ENCODE data around the gene ZBTB7C.

The ZBTB7C gene

DNA sequence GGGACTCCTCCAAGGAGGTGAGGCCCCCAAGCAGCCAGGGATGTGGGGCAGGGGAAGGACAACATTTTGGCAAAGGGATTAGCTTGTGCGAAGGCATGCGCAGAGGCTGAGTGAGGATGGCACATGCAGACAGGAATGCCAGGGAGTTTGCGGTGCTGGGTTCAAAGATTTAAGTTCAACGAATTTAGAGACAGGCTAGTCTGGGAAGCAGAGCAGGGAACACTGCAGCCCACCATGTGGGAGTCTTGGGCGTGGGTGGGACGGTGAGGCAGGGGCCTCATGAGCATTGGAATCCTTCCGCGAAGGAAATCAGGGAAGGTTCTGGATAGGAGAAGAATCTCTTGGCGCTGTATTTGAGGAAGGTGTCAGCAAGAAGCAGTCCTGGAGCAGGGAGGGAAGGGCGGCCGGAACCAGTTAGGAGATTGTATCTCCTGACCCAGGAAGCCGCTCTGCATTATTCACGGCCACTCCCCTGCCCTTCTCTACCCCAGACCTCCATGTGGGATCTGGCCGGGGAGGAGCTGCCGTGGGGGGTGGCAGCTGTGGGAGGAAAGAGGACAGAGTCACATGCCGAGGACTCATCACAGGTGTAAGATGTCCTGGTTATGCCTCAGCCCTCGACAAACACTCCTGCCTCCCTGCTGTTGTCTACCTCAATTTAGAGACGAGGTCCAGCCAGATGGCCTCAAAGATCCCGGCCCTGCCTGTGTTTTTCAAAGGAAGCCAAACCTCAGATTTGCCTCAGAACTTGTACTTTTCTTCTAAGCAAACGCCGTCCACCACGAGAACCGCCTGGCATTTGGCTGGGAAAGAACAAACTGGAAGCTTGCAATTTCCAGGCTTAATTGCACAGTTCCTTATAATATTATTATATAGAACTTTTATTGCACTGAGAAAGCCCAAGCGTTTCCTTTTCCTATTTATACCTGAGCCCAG is 355.0 kb downstream of the ZBTB7C start:
- DNase-seq: no peak

DNA sequence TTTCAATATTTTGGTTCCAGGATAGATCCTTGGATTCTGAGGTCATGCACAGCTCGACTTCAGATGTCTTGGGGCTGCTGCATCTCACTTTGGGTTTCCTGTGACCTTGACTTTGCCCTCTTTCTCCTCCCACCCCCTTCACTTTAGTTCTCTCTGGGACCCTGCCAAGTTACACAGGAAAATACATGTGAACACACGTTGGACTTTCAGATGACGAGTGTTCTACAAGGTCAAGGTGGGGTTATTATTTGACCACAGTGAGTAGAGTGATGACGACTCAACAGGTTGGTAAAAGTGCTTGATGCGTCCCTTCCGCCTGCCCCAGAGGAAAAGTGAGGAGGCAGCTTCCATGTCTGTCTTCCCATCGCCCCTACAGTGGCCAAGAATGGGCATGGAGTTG is 356.3 kb downstream of the ZBTB7C start:
- no peak for DNase-seq

DNA sequence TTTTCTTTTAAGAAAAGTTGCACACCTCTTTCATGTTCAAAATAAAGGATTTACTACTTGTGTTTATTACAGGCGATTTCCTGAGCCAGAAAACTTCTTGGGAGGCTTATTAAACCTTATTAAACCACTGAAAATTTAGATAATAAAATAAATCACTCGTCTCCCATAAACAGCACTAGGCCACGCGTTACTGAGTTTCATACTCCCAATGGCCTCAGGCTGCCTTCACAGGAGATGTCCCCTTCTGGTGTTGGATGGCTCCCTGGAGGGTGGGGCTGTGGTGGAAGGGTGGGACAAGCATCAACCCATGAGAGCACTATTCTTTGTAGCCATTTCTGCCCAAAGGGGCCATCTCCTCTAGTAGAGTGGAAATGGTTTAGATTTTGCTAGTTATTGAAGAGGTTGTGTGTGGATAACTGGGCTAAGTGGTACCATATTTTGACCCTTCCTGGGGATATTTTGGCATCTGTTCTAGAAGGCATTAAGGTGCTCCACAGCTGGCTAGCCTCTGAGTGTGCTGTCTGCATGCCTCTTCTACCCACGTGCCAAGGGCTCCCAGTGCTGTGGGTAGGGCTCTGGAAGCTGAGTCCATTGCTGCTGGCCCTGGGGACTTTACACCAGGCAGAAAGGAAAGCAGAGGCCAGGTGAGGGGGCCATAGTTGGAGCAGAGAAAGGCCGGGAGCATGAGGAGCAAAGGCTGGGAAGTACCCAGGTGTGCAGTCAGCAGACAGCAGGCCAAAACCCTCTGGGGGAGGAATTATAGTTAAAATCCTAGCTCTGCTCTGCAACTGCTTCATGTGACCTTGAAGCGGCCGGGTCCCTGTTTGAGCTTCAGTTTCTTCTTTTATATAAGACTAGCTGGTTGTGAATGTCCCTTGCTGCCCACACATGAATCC is 357.0 kb downstream of the ZBTB7C start:
- peak in 2 of 4 experiments; percentile 14 to 17 for DNase-seq

DNA sequence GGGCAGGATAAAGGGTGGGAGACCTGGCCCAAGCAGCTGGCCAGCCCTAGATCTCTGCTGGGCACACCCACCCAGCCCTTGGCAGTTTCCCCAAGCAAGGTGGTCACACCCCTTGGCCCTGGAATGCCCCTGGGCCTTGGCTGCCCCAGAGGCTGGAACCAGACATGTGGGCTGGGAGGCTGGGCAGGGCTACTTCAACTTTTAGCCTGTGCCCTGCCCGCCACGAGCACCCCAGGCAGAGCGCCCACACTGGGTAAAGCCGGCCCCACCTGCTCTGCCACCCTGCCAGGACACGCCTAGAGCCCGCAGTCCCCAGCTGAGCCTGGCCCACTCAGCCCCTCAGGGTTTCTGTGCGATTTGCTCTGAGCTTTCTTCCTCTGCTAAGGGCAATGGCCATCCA is 359.0 kb downstream of the ZBTB7C start:
- DNase-seq: no peak

DNA sequence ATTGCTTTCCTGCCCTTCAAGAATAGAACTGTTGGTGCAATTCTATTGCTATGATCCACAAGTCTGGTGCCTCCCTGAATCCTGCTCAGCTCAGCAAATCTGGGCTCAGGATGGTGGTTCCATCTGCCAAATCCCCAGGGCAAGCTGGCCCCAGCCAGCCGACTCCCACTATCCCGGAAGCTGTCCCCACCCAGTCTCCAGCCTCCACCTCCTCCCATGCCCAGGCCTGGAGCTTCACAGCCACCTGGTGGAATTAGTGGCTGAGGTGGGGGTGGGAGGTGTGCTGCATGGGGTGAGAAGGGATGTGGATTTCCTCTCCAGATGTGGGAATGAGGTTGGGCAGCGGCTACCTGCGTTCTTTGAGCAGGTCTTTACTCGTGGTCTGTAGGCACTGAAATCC is 359.4 kb downstream of the ZBTB7C start:
- DNase-seq: no peak

DNA sequence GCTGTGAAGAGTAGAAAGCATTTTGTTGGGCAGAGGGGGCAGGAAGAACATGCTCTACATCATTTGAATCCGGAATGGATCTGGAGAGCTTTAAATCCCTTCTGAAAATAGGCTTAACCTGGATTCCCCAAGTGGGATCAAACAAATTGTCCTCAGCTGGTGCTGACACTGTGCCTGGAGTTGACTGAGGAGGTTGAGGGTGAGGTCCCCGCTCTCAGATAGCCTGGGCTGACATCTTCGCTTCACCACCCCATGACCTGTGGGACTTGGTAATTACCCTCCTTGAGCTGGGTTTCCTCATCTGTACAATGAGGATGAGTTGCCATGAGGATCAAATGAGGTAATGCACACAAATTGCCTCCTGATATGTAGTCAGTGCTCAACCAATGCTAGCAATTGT is 360.9 kb downstream of the ZBTB7C start:
- peak in 1 of 4 experiments; percentile 16 for DNase-seq

DNA sequence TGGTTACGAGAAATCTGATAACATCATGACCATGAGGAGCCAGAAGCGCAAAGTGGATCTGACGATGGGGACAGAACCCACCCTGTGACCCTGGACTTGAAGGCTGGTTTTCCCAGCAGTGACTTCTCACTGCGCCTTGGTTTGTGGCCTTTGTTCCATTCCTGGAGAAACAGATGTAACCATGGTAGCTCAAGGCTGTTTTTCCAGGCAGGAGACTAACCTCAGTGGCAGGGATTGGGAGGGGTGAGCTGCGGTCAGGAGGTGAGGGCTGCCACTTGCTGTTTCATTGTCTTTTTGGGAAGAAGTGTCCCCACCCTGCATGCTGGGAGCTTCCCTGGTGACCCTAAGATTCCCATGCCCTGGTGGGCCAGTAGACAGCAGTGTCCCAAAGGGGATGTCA is 362.3 kb downstream of the ZBTB7C start:
- DNase-seq: no peak

DNA sequence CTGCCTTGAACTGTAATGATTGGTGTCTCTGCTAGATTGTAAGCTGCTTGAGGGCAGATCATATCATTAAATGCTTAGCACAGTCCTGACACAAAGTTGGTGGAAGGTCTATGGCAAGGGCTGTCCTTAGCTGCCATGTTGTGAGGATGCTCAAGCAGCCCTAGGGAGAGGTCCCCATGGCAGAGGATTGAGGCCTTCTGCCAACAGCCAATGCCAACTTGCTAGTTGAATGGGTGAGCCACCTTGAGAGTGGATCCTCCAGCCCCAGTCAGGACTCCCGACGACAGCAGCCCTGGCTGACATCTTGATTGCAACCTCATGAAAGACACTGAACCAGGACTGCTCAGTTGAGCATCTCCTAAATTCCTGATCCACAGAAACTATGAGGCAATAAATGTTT is 363.4 kb downstream of the ZBTB7C start:
- DNase-seq: no peak

DNA sequence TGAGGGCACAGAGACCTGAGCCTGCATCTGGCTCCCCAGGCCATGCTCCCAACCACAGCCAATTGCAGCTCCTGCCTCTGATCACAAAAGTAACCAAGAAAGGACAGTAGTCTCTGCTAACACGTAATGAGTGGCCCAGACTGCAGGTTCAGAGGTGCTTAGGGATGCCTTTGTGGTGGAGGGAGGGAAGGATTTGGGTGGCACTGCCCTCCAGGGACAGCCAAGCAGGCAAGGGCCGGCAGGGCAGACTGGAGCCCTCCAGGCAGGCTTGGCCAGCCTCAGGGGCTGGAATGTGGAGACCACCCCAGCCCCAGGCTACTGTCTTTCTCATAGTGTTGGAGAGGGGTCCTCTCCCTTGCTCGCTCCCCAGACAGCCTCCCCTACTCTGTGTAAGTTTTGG is 364.2 kb downstream of the ZBTB7C start:
- no peak for DNase-seq

DNA sequence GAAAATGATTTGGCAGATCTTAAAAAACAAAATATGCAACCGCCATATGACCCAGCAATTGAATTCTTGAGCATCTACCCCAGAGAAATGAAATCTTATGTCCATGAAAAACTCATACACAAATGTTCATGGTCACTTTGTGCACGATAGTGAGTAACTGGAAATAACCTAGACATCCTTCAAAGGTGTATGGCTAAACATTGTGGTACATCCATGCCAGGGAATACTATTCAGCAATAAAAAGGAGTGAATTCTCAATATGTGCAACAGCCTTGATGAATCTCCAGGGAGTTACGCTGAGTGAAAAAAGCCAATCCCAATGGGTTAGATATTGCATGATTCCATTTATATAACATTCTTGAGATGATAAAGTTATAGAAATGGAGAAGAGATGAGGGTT is 366.0 kb downstream of the ZBTB7C start:
- DNase-seq: no peak

DNA sequence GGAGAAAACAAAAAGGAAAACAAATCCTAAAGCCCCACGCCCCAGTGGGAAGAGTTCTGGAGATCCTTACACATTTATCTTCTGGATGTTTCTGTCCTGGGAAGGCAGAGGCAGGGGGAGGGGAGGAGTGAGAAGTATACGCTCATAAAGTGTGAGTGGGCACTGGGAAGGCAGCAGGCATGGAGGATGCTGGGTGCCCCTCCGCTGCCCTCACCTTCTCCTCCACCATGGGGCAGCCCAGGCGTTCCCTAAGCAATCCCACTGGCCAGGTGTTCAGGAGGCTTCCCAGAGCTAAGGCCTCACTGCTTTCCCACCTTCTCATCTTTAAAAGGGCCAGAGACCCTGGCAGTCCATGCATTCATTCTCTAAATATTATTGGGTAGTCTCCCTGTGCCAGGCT is 366.8 kb downstream of the ZBTB7C start:
- DNase-seq: no peak

DNA sequence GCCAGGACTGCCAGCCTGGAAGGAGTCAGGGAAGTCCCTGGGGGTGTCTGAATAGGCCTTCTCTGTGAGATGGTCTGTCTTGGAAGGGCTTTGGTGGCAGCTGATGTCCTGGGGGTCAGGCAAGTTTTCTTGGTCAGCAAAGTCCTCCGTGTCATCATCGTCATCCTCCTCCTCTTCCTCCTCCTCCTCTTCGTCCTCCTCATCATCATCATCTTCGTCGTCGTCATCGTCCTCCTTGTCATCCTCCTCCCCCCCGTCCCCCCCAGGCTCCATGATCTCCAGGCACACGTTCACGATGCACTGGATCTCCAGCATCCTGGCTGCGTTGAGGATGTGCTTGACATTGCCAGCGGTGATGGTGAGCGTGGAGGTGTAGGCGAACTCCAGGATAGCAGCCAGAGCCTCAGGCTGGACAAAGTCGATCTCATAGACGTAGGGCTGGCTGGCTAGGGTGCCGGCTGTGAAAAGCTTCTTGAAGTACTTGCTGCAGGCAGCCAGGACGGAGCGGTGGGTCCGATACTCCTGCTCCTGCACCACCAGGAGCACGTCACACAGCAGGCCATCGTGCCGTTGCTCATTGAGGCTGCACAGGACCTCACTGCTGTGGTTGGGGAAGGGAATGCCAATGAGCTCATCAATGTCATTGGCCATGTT is 368.6 kb downstream of the ZBTB7C start:
- no peak for DNase-seq

DNA sequence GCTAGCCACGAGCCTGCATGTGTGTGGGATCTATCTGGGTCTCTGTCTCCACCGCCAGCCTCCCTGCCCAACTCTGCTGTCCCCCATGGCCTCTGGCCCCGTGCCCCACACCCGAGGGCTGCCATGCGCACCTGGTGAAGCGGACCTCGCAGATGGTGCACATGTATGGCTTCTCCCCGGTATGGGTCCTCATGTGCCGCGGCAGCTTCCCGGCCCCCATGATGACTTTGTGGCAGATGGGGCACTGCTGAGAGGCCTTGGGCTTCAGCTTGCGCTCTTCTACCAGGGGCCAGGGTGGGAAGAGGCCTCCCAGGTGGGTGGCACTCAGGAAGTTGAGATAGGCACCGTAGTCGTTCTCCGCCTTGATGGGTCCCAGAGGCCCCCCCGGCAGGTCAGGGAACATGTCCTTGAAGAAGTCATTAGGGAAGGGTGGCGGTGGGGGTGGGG is 369.4 kb downstream of the ZBTB7C start:
- DNase-seq: no peak

DNA sequence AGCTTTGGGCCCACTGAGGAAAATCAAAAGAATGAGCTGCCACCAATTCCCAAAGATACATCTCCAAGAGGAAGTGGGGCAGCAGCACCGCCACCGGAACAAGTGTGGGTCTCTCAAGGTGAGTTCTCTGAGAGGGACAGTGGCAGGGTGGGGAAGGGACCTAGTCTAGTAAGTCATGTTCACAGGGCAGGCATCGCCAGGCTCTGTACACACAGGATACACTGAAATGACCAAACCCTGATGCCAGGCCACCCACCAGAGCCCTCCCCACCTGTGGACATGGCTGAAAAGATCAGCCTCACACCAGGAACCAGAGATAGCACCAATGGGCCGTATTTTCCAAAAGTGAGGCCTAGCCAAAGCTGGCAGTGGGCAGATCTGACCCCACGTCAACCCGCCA is 370.5 kb downstream of the ZBTB7C start:
- DNase-seq: no peak

DNA sequence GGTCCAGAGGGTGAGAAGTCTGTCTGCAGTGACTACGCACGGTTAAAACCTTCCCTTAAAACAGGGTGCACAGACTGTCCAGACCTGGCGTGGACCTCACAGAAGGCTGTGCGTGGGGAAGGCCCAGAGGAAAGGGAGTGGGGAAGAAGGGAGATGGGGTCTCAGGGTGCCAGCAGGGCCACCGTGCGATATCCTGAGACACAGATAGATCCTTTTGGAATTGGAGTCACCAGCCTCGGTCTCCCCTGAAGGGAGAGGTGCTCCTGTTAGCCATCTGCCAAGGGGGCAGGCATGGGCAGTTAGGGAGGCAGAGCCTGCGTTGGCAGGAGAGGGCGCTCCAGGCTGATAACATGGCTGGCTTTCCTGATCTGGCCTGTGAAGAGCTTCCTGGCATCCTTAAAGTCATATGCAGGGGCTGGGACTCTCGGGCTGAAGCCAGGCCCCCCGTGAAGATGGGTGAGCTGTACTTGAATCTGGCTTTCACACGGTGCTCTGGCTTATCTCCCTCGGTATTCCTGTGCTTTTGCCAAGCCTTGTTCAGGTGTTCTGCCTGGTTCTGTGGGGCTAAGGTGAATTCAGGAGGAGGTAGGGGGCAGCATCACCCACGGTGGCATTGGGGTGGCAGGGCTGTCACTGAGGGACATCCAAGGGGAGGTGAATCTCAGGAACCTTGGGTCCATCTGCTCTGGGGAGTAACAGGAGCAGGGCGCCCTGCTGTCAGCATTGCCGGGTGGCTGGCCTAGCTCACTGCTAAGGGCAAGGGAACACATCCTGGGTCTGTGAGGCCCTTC is 371.5 kb downstream of the ZBTB7C start:
- no peak for DNase-seq

DNA sequence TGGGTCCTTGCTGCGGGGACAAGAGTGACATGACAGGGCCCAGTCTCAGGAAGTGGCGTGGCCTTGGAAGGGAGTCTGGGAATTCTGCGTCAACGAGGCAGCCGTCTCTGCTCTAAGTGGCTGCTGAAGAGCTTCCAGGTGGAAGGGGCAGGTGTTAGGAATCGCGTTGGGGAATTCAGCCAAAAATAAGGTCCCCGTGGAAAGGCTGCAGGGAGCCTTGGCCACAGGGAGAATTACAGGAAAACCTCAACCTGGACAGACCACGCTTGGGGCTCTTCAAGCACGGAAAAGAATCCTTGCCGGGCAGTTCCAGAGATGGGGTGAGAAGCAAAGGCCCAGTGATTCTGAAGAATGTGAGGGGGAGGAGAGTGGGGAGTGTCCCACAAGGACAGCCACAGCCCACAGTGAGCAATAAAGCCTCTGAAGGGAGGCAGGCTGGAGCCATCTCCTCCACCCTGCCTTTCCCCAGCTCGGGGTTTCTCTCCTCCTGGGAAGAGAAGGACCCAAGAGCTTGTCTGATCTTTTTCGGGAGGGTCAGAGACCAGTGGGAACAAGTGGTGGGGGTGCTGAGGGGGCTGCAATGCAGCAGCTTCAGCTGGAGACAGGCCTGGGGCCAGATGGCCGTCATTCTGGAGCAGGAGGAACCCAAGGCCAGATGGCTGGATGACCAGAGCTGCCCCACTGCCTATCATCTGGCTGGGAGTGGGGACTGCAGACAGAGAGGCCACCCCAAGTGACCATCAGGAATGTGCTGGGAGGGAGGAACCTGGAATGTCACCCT is 372.4 kb downstream of the ZBTB7C start:
- DNase-seq: no peak

DNA sequence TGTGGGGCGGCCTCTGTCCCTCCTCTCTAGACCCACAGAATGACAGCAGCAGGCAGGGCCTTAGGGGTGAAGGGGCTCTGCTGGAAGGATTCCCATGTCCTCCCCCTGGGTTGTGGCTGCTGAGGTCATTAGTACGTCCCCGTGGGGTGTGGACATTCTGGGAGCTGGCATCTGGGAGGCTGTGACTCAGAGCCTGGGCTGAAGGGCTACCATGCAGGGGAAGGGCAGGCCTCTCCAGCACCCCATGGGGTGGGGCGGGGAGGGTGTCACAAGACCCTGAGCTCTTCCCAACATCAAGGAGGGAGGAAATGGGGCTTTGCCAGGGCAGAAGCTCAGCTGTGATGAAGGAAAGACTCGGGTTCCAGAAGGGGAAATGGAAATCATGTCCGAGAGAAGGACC is 373.0 kb downstream of the ZBTB7C start:
- DNase-seq: no peak

DNA sequence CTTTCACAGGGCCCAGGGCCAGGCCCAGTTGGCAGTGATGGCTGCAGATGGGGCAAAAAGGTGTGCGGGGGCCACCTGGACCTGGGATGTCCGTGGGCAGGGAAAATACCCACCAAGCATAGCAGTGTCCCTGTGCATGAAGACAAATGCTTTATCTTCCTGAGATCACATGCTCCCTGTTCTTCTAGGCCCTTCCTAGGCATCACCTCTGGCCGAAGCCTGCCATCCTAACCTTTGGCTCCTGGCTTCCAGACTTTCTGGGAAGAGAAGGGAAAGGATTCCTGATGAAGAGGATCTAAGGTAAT is 373.7 kb downstream of the ZBTB7C start:
- DNase-seq: no peak

DNA sequence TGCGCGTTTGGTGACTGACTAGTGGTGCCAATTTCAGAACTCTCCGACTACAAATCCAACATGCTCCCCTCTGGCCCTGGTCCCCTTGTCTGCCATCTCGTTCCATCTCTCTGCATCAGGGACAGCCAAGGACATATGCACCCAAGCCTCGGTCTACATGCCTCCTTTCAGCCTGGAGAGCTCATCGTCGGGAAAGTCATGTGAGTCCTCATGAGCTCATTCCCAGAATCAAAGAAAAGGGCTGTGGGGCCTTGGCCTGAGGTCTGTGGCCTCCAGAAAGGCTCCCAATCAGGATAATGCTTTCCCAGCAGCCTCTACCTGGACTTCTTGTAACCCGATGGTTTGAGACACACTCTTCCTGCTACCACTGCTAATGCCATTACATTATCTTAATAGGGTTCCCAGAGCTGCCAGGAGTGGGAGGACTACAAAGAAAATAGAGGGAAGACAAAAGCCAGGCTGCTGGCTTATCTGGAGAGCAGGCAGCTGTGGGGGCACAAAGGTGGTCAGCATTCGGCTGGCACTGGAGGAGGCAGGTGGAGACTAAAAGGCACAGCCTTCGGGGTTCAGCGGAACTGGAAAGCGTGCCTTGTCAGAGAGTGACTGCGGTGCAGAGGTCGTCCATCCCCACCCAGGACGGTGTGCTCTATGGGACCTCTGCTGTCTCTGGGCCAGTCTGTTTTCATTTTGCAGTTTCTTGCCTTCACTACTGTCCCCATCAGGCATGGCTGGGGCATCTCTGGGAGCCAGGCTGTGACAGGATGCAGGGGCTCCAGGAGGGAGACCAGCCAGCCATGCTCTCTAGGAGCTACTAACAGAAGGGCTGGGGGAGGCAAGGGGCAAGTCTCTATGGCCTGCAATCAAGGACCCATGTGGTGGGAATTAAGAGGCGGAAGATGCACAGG is 374.3 kb downstream of the ZBTB7C start:
- no peak for DNase-seq
